ENCODE data around the gene NCAN.

NCAN gene

GRCh38 chr19:19256072-19256969 is 44.6 kb downstream of the NCAN start:
- TF ChIP-seq POLR2A (IDR thresholded peaks at IDR 0.05; ENCODE audit: low read length) (no peak), GATA1 (IDR thresholded peaks at IDR 0.05; ENCODE audit: low read depth, low read length) (no peak)
- DNase-seq: no peak

GRCh38 chr19:19257137-19257536 is 45.4 kb downstream of the NCAN start:
- TF ChIP-seq GATA1 (IDR thresholded peaks at IDR 0.05; ENCODE audit: low read depth, low read length): no peak
- TF ChIP-seq POLR2A (IDR thresholded peaks at IDR 0.05; ENCODE audit: low read length): no peak

GRCh38 chr19:19257836-19258588 is 46.3 kb downstream of the NCAN start:
- TF ChIP-seq GATA1 (IDR thresholded peaks at IDR 0.05; ENCODE audit: low read depth, low read length) (no peak), POLR2A (IDR thresholded peaks at IDR 0.05; ENCODE audit: low read length) (no peak)

More at GRCh38 chr19:19257137-19257536, 45.4 kb downstream of the NCAN start:
- no peak for DNase-seq

GRCh38 chr19:19258589-19259338 is 47.0 kb downstream of the NCAN start:
- DNase-seq: no peak
- TF ChIP-seq POLR2A (IDR thresholded peaks at IDR 0.05; ENCODE audit: low read length) (no peak), GATA1 (IDR thresholded peaks at IDR 0.05; ENCODE audit: low read depth, low read length) (no peak)

More at GRCh38 chr19:19257836-19258588, 46.3 kb downstream of the NCAN start:
- DNase-seq: no peak

- TF ChIP-seq POLR2A (IDR thresholded peaks at IDR 0.05; ENCODE audit: low read length) (no peak), GATA1 (IDR thresholded peaks at IDR 0.05; ENCODE audit: low read depth, low read length) (no peak)
- DNase-seq: peak in 1 of 2 experiments; percentile 13
Observed at GRCh38 chr19:19259741-19260140, 48.0 kb downstream of the NCAN start.

GRCh38 chr19:19260417-19261214 is 48.9 kb downstream of the NCAN start:
- no peak for DNase-seq
- TF ChIP-seq GATA1 (IDR thresholded peaks at IDR 0.05; ENCODE audit: low read depth, low read length) (no peak), POLR2A (IDR thresholded peaks at IDR 0.05; ENCODE audit: low read length) (no peak)

- DNase-seq: no peak
- no peak for TF ChIP-seq GATA1 (IDR thresholded peaks at IDR 0.05; ENCODE audit: low read depth, low read length)
- TF ChIP-seq POLR2A (IDR thresholded peaks at IDR 0.05; ENCODE audit: low read length): no peak
Observed at GRCh38 chr19:19261350-19262189, 49.8 kb downstream of the NCAN start.

- no peak for DNase-seq
- TF ChIP-seq POLR2A (IDR thresholded peaks at IDR 0.05; ENCODE audit: low read length) (no peak), GATA1 (IDR thresholded peaks at IDR 0.05; ENCODE audit: low read depth, low read length) (no peak)
Observed at GRCh38 chr19:19262190-19263057, 50.7 kb downstream of the NCAN start.

- no peak for TF ChIP-seq POLR2A (IDR thresholded peaks at IDR 0.05; ENCODE audit: low read length)
- no peak for DNase-seq
Observed at GRCh38 chr19:19263886-19264487, 52.2 kb downstream of the NCAN start.

- no peak for TF ChIP-seq GATA1 (IDR thresholded peaks at IDR 0.05; ENCODE audit: low read depth, low read length)
- no peak for TF ChIP-seq POLR2A (IDR thresholded peaks at IDR 0.05; ENCODE audit: low read length)
- no peak for DNase-seq
Observed at GRCh38 chr19:19267305-19267704, 55.5 kb downstream of the NCAN start.

All from erythroblast (primary cell).